ENCODE results near the gene LRRC55.

The LRRC55 gene

DNA sequence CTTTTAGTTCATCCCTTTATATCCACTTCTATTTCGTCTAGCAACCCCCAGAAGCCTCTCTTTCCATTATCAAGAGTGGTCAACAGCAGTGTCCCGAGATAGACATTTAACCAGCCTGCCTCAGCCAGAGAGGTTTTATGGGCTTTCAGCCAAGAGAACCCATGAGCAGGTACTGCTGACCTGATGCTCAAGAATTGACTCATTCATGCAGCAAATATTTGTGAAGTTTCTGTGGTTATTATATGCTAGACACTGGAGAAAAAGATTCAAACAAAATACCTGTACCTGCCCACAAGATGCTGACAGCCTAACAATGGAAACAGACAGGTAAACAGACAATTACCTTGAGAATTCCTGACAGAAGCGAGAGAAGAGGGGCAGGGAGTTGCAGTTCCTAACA is 9.7 kb upstream of the LRRC55 start:
- DNase-seq (ENCODE audit: insufficient read length, low spot score) = no peak

DNA sequence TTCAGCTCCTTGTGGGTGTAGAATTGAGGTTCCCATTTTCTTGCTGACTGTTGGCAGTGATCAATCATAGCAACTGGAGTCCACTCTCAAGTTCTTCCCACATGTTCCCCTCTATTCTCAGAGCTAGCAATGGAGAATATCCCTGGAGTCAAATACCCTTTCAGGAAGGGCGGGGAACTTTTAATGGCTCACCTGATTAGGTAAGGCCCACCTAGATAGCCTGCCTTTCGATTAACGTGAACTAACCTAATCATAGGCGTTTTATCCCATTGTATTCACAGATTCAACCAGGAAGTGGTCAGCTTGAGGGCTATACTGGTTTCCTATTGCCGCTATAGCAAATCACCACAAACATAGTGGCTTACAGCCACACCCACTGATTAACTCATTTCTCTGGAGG is 7.1 kb upstream of the LRRC55 start:
- TF ChIP-seq, protein P1, sequence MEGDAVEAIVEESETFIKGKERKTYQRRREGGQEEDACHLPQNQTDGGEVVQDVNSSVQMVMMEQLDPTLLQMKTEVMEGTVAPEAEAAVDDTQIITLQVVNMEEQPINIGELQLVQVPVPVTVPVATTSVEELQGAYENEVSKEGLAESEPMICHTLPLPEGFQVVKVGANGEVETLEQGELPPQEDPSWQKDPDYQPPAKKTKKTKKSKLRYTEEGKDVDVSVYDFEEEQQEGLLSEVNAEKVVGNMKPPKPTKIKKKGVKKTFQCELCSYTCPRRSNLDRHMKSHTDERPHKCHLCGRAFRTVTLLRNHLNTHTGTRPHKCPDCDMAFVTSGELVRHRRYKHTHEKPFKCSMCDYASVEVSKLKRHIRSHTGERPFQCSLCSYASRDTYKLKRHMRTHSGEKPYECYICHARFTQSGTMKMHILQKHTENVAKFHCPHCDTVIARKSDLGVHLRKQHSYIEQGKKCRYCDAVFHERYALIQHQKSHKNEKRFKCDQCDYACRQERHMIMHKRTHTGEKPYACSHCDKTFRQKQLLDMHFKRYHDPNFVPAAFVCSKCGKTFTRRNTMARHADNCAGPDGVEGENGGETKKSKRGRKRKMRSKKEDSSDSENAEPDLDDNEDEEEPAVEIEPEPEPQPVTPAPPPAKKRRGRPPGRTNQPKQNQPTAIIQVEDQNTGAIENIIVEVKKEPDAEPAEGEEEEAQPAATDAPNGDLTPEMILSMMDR (IDR thresholded peaks at IDR 0.05; ENCODE audit: insufficient read depth, missing control alignments) = no peak
- FAIRE-seq = no peak
- DNase-seq (ENCODE audit: insufficient read length, low spot score) = no peak

More for the DNA sequence above, 9.7 kb upstream of the LRRC55 start:
- no peak for FAIRE-seq
- TF ChIP-seq, protein P1 (IDR thresholded peaks at IDR 0.05; ENCODE audit: insufficient read depth, missing control alignments) = no peak

DNA sequence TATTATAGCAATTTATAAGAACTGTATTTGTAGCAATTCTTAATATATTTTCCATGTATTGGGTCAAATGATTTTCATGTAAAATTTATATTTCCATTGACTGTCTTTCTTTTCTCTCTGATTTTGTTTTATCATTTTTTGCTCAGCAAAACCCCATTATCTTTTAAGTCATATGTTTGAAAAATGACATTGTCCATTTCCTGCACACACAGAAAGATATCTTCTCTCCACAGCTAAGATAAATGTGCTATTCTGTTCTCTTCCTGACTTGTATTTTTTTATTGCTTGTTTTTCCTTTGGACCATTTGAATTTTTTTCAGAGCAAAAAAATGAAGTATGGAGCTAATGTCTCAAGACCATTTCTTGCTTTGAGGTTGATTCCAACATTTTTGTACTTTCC is 6.3 kb upstream of the LRRC55 start:
- TF ChIP-seq, protein P1 (IDR thresholded peaks at IDR 0.05; ENCODE audit: insufficient read depth, missing control alignments) = no peak
- FAIRE-seq (no peak), DNase-seq (ENCODE audit: insufficient read length, low spot score) (no peak)

DNA sequence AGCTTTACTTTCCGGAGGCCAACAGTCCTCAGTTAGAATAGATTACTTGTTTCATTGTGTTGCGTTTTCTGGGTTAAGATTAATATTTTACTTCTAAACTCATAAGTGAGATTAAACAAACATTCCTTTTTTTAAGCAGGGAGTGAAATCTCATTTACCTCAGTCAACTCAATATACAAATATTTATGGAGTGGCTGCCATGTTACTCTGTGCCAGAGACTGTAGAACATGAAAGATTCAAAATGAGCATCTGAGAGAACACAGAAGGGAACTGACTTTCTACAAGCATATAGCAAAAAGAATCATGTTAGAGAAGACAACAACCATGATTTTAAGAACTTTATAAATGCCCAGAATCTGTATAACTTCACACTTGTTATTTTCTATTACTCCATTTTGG is 3.4 kb upstream of the LRRC55 start:
- no peak for DNase-seq (ENCODE audit: insufficient read length, low spot score)
- FAIRE-seq = no peak
- TF ChIP-seq, protein P1 (IDR thresholded peaks at IDR 0.05; ENCODE audit: insufficient read depth, missing control alignments) = no peak

DNA sequence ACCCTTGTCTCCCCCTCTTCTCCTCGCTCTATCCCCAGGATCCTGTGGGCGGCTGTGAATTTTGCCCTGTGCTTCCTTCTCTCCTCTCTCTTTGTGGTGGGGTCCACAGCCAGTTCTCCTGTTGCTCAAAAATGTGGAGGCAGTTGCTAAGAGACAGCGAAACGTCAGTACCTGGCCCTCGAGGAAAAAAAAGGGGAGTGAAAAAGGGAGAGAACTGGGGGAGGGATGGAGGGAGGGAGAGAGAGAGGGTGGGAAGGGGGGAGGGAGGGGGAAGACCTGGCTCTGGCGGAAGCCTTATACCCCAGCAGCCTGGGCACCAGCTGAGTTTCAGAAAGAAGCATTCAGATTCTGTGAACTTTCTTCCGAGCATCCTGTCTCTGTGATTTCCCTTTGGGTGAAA is 2.1 kb upstream of the LRRC55 start:
- FAIRE-seq = no peak
- TF ChIP-seq, protein P1 (IDR thresholded peaks at IDR 0.05; ENCODE audit: insufficient read depth, missing control alignments) = no peak
- no peak for DNase-seq (ENCODE audit: insufficient read length, low spot score)

DNA sequence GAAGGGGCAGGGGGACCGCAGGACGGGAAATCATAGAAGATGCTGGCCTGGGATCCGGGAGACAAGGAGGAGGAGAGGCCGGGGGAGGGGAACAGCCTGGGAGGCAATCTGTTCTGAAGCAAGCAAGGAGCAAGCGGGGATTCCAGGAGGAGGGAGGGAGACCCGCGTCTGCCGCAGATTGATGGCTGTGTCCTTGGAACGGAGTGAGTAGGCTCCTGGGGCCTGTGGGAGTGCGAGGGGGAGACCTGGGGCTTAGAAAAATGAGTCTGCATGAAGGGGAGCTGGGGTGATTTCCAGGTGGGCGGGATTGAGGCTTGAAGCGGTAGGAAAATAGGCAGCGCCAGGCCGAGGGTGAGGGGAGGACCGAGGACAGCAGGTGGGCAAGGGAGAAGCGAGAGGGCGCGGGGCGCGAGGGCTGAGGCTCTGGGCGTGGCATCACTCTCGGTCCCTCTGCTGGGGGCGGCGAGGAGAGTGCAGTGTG is 1.6 kb upstream of the LRRC55 start:
- FAIRE-seq = no peak
- DNase-seq (ENCODE audit: insufficient read length, low spot score) = no peak
- TF ChIP-seq, protein P1 (IDR thresholded peaks at IDR 0.05; ENCODE audit: insufficient read depth, missing control alignments) = no peak

DNA sequence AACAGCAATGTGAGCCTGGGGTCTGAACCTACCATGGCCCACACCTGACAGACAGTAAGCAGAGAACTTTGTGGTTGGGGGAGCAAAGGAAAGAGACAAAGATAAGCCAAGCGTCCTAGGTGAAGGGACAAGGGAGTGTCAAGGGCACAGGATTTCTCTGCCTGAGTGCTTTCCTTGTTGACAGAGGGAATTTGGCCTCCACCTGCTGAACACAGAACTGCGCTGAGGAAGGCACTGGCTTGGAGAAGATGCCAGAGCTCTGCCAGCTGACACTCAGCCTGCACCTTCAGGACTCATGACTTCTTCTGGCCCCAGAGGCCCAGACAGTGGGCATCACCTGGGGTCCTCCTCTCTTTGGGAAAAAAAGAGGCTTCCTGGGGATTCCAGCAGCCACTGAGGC is 789 bp upstream of the LRRC55 start:
- TF ChIP-seq, protein P1 (IDR thresholded peaks at IDR 0.05; ENCODE audit: insufficient read depth, missing control alignments) = no peak
- FAIRE-seq (no peak), DNase-seq (ENCODE audit: insufficient read length, low spot score) (no peak)

All from D721Med (cell line).